HEK293 (cell line): Measurements from ENCODE around the gene IQSEC1.

ENCODE experiments used
- CTCF ChIA-PET: fragments of 350-600 bp; formaldehyde crosslinking; extraction: SDS; loops from one replicate; lab custom pipeline; 2021; ENCODE audit warnings: antibody characterized with exemption; lab: Yijun Ruan, JAX
- POLR2A ChIA-PET: fragments of 300-600 bp; formaldehyde crosslinking; extraction: SDS; loops from one replicate; lab custom pipeline; 2020; ENCODE audit warnings: antibody characterized with exemption, inconsistent platforms; lab: Yijun Ruan, JAX
- H3K27ac ChIP-seq: fragments of 200-500 bp; sonication (Bioruptor generic); 2 replicates; pipeline ENCODE4 v1.5.1; 2014; ENCODE audit warnings: low read depth, low read length, control low read depth, inconsistent platforms; ENCODE audit errors: extremely low read depth
- H3K36me3 ChIP-seq, 2 experiments: fragments of 200-500 bp in 1 of 2; sonication (Bioruptor generic) in 1 of 2; 1 replicate in 1 of 2; 2 replicates in 1 of 2; pipeline ENCODE4 v1.5.1; 2014 to 2017; ENCODE audit warnings: inconsistent platforms in 2 of 2, low read length in 2 of 2; ENCODE audit not compliant: control insufficient read depth in 2 of 2, insufficient read depth in 1 of 2
- H3K4me1 ChIP-seq: fragments of 200-500 bp; sonication (Bioruptor generic); 2 replicates; pipeline ENCODE4 v1.5.1; 2014; ENCODE audit warnings: mild to moderate bottlenecking, low read length, inconsistent platforms; ENCODE audit not compliant: control insufficient read depth, insufficient read depth
- H3K4me3 ChIP-seq: 2 replicates; pipeline ENCODE4 v1.5.1; 2011; ENCODE audit warnings: low read depth, mild to moderate bottlenecking, control low read depth, low read length, moderate library complexity
- H3K9me3 ChIP-seq: fragments of 200-500 bp; sonication (Bioruptor generic); 2 replicates; pipeline ENCODE4 v1.5.1; 2014; ENCODE audit warnings: low read depth, low read length, inconsistent platforms; ENCODE audit not compliant: control insufficient read depth, insufficient read depth
- BCL11A ChIP-seq: fragments of 450-650 bp; formaldehyde crosslinking; IDR thresholded peaks from 2 replicates; pipeline ENCODE4 v1.5.1; 2016; ENCODE audit warnings: low read depth, missing biosample characterization, missing genetic modification characterization
- OSR2 ChIP-seq: fragments of 450-650 bp; formaldehyde crosslinking; IDR thresholded peaks from 2 replicates; pipeline ENCODE4 v1.5.1; 2016; ENCODE audit warnings: missing biosample characterization, missing genetic modification characterization
- PRDM10 ChIP-seq: fragments of 450-650 bp; formaldehyde crosslinking; IDR thresholded peaks from 2 replicates; pipeline ENCODE4 v1.5.1; 2016; ENCODE audit warnings: missing biosample characterization, missing genetic modification characterization
- PRDM6 ChIP-seq: fragments of 450-650 bp; formaldehyde crosslinking; IDR thresholded peaks from 2 replicates; pipeline ENCODE4 v1.5.1; 2017; ENCODE audit warnings: missing biosample characterization, missing genetic modification characterization
- RBAK ChIP-seq: fragments of 450-650 bp; formaldehyde crosslinking; IDR thresholded peaks from 2 replicates; pipeline ENCODE4 v1.5.1; 2016; ENCODE audit warnings: missing biosample characterization, missing genetic modification characterization
- SCRT2 ChIP-seq: fragments of 450-650 bp; formaldehyde crosslinking; IDR thresholded peaks from 2 replicates; pipeline ENCODE4 v1.5.1; 2016; ENCODE audit warnings: missing biosample characterization, missing genetic modification characterization
- SP2 ChIP-seq: fragments of 450-650 bp; formaldehyde crosslinking; IDR thresholded peaks from 2 replicates; pipeline ENCODE4 v1.5.1; 2016; ENCODE audit warnings: missing biosample characterization, missing genetic modification characterization
- SP7 ChIP-seq: fragments of 450-650 bp; formaldehyde crosslinking; IDR thresholded peaks from 2 replicates; pipeline ENCODE4 v1.5.1; 2016; ENCODE audit warnings: missing biosample characterization, missing genetic modification characterization
- ZBTB6 ChIP-seq: fragments of 450-650 bp; formaldehyde crosslinking; IDR thresholded peaks from 2 replicates; pipeline ENCODE4 v1.5.1; 2017; ENCODE audit warnings: missing biosample characterization, missing genetic modification characterization
- ZFHX2 ChIP-seq: fragments of 450-650 bp; formaldehyde crosslinking; conservative IDR thresholded peaks from 2 replicates; pipeline ENCODE4 v1.5.1; 2016; ENCODE audit warnings: missing biosample characterization, missing genetic modification characterization
- ZFP3 ChIP-seq: fragments of 450-650 bp; formaldehyde crosslinking; IDR thresholded peaks from 2 replicates; pipeline ENCODE4 v1.5.1; 2016; ENCODE audit warnings: low read depth, missing biosample characterization, missing genetic modification characterization
- ZFP41 ChIP-seq: fragments of 450-650 bp; formaldehyde crosslinking; IDR thresholded peaks from 2 replicates; pipeline ENCODE4 v1.5.1; 2016; ENCODE audit warnings: missing biosample characterization, missing genetic modification characterization, borderline replicate concordance
- ZIC2 ChIP-seq: fragments of 450-650 bp; formaldehyde crosslinking; IDR thresholded peaks from 2 replicates; pipeline ENCODE4 v1.5.1; 2016; ENCODE audit warnings: missing biosample characterization, missing genetic modification characterization
- ZNF148 ChIP-seq: fragments of 450-650 bp; formaldehyde crosslinking; IDR thresholded peaks from 2 replicates; pipeline ENCODE4 v1.5.0; 2017; ENCODE audit warnings: missing biosample characterization, missing genetic modification characterization, borderline replicate concordance
- ZNF16 ChIP-seq: fragments of 450-650 bp; formaldehyde crosslinking; IDR thresholded peaks from 2 replicates; pipeline ENCODE4 v1.5.1; 2016; ENCODE audit warnings: low read depth, missing biosample characterization, missing genetic modification characterization
- ZNF175 ChIP-seq: fragments of 450-650 bp; formaldehyde crosslinking; IDR thresholded peaks from 2 replicates; pipeline ENCODE4 v1.5.1; 2016; ENCODE audit warnings: missing biosample characterization, missing genetic modification characterization
- ZNF248 ChIP-seq: fragments of 450-650 bp; formaldehyde crosslinking; IDR thresholded peaks from 2 replicates; pipeline ENCODE4 v1.5.1; 2017; ENCODE audit warnings: missing biosample characterization, missing genetic modification characterization
- ZNF292 ChIP-seq: fragments of 450-650 bp; formaldehyde crosslinking; IDR thresholded peaks from 2 replicates; pipeline ENCODE4 v1.5.1; 2016; ENCODE audit warnings: low read depth, missing biosample characterization, missing genetic modification characterization, borderline replicate concordance
- ZNF324 ChIP-seq: fragments of 450-650 bp; formaldehyde crosslinking; IDR thresholded peaks from 2 replicates; pipeline ENCODE4 v1.5.1; 2016; ENCODE audit warnings: missing biosample characterization, missing genetic modification characterization
- ZNF670 ChIP-seq: fragments of 450-650 bp; formaldehyde crosslinking; IDR thresholded peaks from 2 replicates; pipeline ENCODE4 v1.5.1; 2016; ENCODE audit warnings: missing biosample characterization, missing genetic modification characterization, low read depth
- ZNF704 ChIP-seq: fragments of 450-650 bp; formaldehyde crosslinking; IDR thresholded peaks from 2 replicates; pipeline ENCODE4 v1.5.1; 2016; ENCODE audit warnings: missing biosample characterization, missing genetic modification characterization
- TF ChIP-seq, protein P1 (sequence below): fragments of 450-650 bp; formaldehyde crosslinking; IDR thresholded peaks from 2 replicates; pipeline ENCODE4 v1.5.1; 2017; ENCODE audit warnings: missing biosample characterization, missing genetic modification characterization

The IQSEC1 gene

DNA sequence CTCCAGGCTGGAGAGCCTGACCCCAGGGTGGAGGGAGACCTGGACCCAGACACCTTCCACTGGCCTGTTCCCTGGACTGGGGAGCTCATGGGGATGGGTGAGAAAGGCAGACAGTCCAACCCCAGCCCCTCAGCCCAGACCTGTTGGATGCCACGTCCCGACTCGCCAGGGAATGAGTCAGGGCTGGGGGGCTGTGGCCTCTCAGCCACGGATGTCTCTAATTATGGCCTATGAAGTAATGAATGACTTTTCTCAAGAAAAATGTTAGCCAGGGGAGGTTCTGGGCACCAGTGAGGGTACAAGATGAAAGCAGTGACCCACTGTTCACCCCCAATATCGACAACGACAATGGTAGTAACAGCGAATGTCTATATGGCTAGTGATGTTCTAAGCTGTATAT lies 124.9 kb downstream of the IQSEC1 start:
- TF ChIP-seq, protein P1, sequence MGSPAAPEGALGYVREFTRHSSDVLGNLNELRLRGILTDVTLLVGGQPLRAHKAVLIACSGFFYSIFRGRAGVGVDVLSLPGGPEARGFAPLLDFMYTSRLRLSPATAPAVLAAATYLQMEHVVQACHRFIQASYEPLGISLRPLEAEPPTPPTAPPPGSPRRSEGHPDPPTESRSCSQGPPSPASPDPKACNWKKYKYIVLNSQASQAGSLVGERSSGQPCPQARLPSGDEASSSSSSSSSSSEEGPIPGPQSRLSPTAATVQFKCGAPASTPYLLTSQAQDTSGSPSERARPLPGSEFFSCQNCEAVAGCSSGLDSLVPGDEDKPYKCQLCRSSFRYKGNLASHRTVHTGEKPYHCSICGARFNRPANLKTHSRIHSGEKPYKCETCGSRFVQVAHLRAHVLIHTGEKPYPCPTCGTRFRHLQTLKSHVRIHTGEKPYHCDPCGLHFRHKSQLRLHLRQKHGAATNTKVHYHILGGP, result no peak
- TF ChIP-seq ZFP41 (tag by site-specific recombination) (no peak), ZNF704 (tag by site-specific recombination) (no peak), SP2 (tag by site-specific recombination) (no peak), ZFHX2 (tag by site-specific recombination) (no peak), RBAK (tag by site-specific recombination) (no peak), ZNF292 (tag by site-specific recombination) (no peak), PRDM10 (tag by site-specific recombination) (no peak), SCRT2 (tag by site-specific recombination) (peak; percentile 75)
- H3K36me3 ChIP-seq, result no peaks in the 10 kb centered on the region
- no peaks in the 10 kb centered on the region for H3K9me3 ChIP-seq
- peaks cover 6% of the 10 kb centered on the region for H3K4me1 ChIP-seq
- ChIA-PET CTCF (interaction anchor here (0.9 to 1.8 kb wide), 3 partner anchors 9 to 35 kb away, joined by 3 to 9 read pairs (median 4); no protein-coding TSS in a partner anchor), POLR2A (no interaction called here)
- H3K4me3 ChIP-seq, result no peak overlapping the region
- no peak overlapping the region for H3K27ac ChIP-seq

DNA sequence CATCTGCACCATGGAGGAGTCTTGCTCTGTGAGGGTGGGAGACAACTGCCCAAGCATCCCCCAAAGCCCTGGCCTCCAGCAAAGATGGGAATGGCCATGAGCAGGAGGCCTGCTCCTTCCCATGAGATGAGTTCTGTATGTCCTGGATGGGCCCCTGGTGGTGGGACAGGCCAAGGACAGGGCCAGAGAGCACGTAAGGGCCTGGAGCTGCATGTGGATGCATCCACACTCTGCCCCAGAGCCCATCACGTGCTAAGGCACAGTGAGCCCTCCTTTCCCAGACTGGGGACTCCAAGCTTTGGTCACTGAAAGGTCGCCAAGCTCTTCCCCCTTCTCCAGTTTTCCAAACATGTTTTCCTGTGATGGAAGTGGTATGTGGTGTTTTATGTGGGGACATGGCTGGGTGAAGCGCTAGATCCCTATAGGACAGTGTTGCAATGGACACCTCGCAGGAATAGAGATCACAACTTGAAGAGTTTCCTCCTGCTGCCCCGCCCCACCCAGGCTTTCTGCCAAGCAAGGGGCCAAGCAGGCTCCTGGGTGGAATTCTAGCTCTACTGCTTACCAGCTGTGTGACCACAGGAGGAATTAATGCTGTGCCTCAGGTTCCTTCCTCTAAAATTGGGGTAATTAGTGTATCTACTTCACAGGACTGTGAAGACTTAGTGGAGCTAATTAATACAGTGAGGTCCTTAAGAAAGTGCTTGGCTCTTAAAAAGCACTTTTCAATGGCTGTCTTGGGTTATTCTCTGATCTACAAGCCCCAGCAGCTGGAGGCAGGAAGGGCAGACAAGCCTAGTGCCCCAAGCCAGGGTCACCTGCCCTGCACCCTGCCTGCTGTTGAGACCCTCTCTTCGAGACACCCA lies 125.5 kb downstream of the IQSEC1 start:
- no peaks in the 10 kb centered on the region for H3K9me3 ChIP-seq
- CTCF ChIA-PET, result interaction anchor here (0.9 to 1.8 kb wide), 4 partner anchors 8 to 56 kb away, joined by 3 to 9 read pairs (median 4); no protein-coding TSS in a partner anchor
- peaks cover 6% of the 10 kb centered on the region for H3K4me1 ChIP-seq
- H3K27ac ChIP-seq, result no peak overlapping the region
- no peaks in the 10 kb centered on the region for H3K36me3 ChIP-seq
- H3K4me3 ChIP-seq, result no peak overlapping the region
- POLR2A ChIA-PET, result no interaction called here
- no peak for TF ChIP-seq ZNF148 (tag by site-specific recombination)
- TF ChIP-seq SP7 (tag by site-specific recombination), result 0 out of 2 replicates have a peak, but pooled peaks have one; percentile 7
- TF ChIP-seq OSR2 (tag by site-specific recombination), result peak; percentile 62
- peak; percentile 50; the same call in 1 of the 2 replicates for TF ChIP-seq PRDM6 (tag by site-specific recombination)
- no peak for TF ChIP-seq ZNF16 (tag by site-specific recombination)
- TF ChIP-seq ZFP3 (tag by site-specific recombination), result no peak
- TF ChIP-seq ZIC2 (tag by site-specific recombination), result peak; percentile 44
- no peak for TF ChIP-seq BCL11A (tag by site-specific recombination)
- no peak for TF ChIP-seq ZNF324
- no peak for TF ChIP-seq ZNF248 (tag by site-specific recombination)
- no peak for TF ChIP-seq ZNF670 (tag by site-specific recombination)
- TF ChIP-seq ZBTB6 (tag by site-specific recombination), result no peak
- TF ChIP-seq ZNF175 (tag by site-specific recombination), result no peak
